HFF-Myc (cell line): Measurements from ENCODE around the gene ZGPAT.

ENCODE experiments used
- DNase-seq: peaks from one replicate; pipeline ENCODE4 v3.0.0-alpha.2; 2011; ENCODE audit warnings: low read depth; ENCODE audit errors: extremely low read depth
- H3K4me3 ChIP-seq: replicated peaks from 2 replicates; pipeline ENCODE4 v1.5.1; 2011; ENCODE audit warnings: low read depth, mild to moderate bottlenecking, control low read depth, low read length
- TF ChIP-seq, protein P1 (sequence below): IDR thresholded peaks from 2 replicates; pipeline ENCODE4 v1.5.1; 2012; ENCODE audit warnings: mild to moderate bottlenecking, low read depth, low read length, control low read depth; ENCODE audit errors: missing control alignments

The ZGPAT gene

DNA sequence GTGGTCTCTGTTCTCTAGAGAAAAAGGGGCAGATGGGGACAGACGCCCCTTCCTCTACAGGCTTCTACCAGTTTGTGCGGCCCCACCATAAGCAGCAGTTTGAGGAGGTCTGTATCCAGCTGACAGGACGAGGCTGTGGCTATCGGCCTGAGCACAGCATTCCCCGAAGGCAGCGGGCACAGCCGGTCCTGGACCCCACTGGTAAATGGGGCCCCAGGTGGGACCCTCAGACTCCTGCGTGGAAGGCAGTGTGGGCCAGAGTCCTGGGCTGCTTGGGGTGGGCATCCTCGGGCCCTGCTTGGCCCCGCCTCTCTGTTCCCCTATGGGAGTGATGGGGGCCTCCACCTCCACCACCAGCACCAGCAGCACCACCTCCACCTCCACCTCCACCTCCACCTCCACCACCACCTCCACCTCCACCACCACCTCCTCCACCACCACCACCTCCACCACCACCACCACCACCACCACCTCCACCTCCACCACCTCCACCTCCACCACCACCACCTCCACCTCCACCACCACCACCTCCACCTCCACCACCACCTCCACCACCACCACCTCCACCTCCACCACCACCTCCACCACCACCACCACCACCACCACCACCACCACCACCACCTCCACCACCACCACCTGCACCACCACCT, 14.6 kb upstream of the ZGPAT start:
- H3K4me3 ChIP-seq, result no peak overlapping the region
- DNase-seq, result no peak

GRCh38 chr20:63693733-63694583, 13.9 kb upstream of the ZGPAT start:
- TF ChIP-seq, protein P1, sequence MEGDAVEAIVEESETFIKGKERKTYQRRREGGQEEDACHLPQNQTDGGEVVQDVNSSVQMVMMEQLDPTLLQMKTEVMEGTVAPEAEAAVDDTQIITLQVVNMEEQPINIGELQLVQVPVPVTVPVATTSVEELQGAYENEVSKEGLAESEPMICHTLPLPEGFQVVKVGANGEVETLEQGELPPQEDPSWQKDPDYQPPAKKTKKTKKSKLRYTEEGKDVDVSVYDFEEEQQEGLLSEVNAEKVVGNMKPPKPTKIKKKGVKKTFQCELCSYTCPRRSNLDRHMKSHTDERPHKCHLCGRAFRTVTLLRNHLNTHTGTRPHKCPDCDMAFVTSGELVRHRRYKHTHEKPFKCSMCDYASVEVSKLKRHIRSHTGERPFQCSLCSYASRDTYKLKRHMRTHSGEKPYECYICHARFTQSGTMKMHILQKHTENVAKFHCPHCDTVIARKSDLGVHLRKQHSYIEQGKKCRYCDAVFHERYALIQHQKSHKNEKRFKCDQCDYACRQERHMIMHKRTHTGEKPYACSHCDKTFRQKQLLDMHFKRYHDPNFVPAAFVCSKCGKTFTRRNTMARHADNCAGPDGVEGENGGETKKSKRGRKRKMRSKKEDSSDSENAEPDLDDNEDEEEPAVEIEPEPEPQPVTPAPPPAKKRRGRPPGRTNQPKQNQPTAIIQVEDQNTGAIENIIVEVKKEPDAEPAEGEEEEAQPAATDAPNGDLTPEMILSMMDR, result no peak
- DNase-seq, result no peak
- H3K4me3 ChIP-seq, result no peak overlapping the region

More for the DNA sequence above, 14.6 kb upstream of the ZGPAT start:
- TF ChIP-seq, protein P1, result no peak

DNA sequence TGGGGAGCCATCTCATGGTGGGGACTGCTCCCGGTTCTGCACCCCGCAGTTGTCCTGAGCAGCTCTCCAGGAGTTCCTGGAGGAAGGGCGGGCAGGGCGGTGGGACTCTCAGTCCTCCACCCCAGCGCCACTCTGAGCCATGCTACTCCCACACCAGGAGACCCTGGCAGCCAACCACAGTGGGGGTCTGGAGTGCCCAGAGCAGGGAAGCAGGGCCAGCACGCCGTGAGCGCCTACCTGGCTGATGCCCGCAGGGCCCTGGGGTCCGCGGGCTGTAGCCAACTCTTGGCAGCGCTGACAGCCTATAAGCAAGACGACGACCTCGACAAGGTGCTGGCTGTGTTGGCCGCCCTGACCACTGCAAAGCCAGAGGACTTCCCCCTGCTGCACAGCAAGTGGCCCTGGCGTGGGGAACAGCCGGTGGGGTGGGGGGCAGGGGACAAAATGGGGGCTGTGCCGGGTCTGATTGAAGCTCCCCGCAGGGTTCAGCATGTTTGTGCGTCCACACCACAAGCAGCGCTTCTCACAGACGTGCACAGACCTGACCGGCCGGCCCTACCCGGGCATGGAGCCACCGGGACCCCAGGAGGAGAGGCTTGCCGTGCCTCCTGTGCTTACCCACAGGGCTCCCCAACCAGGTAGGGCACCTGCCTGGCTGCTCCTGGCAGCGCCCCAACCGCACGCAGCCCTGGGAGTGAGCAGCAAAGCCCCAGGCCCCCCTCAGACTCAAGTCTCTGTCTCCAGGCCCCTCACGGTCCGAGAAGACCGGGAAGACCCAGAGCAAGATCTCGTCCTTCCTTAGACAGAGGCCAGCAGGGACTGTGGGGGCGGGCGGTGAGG, 13.0 kb upstream of the ZGPAT start:
- no peak for DNase-seq

DNA sequence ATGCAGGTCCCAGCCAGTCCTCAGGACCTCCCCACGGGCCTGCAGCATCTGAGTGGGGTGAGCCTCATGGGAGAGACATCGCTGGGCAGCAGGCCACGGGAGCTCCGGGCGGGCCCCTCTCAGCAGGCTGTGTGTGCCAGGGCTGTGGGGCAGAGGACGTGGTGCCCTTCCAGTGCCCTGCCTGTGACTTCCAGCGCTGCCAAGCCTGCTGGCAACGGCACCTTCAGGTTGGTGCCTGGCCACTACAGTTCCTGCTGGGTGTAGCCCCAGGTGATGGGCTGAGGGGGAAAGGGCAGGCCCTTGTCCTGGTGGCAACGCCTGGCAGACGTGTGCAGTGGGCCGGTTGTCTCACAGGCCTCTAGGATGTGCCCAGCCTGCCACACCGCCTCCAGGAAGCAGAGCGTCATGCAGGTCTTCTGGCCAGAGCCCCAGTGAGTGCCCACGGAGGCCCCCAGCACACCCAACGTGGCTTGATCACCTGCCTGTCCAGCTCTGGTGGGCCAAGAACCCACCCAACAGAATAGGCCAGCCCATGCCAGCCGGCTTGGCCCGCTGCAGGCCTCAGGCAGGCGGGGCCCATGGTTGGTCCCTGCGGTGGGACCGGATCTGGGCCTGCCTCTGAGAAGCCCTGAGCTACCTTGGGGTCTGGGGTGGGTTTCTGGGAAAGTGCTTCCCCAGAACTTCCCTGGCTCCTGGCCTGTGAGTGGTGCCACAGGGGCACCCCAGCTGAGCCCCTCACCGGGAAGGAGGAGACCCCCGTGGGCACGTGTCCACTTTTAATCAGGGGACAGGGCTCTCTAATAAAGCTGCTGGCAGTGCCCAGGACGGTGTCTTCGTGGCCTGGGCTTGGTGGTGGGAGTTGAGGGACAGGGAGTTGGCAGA, 12.2 kb upstream of the ZGPAT start:
- no peak for DNase-seq
- TF ChIP-seq, protein P1, result no peak
- no peak overlapping the region for H3K4me3 ChIP-seq

More for the DNA sequence above, 13.0 kb upstream of the ZGPAT start:
- H3K4me3 ChIP-seq, result no peak overlapping the region
- TF ChIP-seq, protein P1, result no peak

DNA sequence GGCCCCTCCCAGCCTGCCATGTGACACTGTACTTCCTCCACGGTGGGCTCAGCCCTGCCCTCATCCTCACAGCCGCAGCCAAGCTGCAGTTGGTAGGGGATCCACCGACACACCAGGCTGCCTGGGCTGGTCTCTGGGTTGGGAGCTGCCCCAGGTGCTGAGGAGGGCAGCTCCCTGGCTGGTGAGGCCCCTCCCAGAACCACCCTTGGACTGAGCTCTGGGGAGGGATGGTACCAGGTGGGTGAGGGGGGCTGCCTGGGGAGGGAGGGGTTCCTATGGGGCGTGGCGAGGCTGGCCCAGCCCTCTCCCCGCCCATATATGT, 11.6 kb upstream of the ZGPAT start:
- H3K4me3 ChIP-seq, result peak overlapping the region; percentile 26
- no peak for DNase-seq
- TF ChIP-seq, protein P1, result no peak
